CD4-positive, alpha-beta T cell treated with Interleukin-10 for 1 hour (primary cell): ENCODE results near the gene NLRC3.
"Not testable (repeated sequence)": the region's sequence is repeated elsewhere in the genome, so short reads cannot be mapped to it uniquely, and the experiment has no call there.

ENCODE experiments used
- DNase-seq: peaks from one replicate; pipeline ENCODE4 v3.0.0-alpha.2; 2020

Gene NLRC3

GRCh38 chr16:3508736-3509135 lies 68.5 kb downstream of the NLRC3 start:
- DNase-seq: no peak

- peak; percentile 82 for DNase-seq
These were observed 73.7 kb downstream of the NLRC3 start for GRCh38 chr16:3503523-3503922.

GRCh38 chr16:3501783-3502400 lies 75.3 kb downstream of the NLRC3 start:
- no peak for DNase-seq

GRCh38 chr16:3501412-3501761 lies 75.8 kb downstream of the NLRC3 start:
- not testable (repeated sequence) for DNase-seq

GRCh38 chr16:3498988-3499387 lies 78.2 kb downstream of the NLRC3 start:
- no peak for DNase-seq

GRCh38 chr16:3497771-3498170 lies 79.4 kb downstream of the NLRC3 start:
- DNase-seq: no peak

- no peak for DNase-seq
These were observed 80.8 kb downstream of the NLRC3 start for GRCh38 chr16:3496386-3496785.

GRCh38 chr16:3495176-3495575 lies 82.0 kb downstream of the NLRC3 start, which contains the start of gene C16orf90:
TSS of gene C16orf90 (minus strand) at chr16:3495489. CDS start at chr16:3495421, 68 bp downstream.
- DNase-seq: no peak

- DNase-seq: no peak
These were observed 82.7 kb downstream of the NLRC3 start for GRCh38 chr16:3494386-3494973.

- no peak for DNase-seq
These were observed 84.8 kb downstream of the NLRC3 start for GRCh38 chr16:3492356-3492755.

- no peak for DNase-seq
These were observed 86.1 kb downstream of the NLRC3 start for GRCh38 chr16:3490911-3491629.
